GM18526 (cell line): ENCODE data around the gene WRAP73.

Experiments
- POLR2A ChIP-seq: IDR thresholded peaks from 3 replicates; pipeline ENCODE4 v1.6.1; 2011; ENCODE audit not compliant: insufficient read length; ENCODE audit errors: extremely low read depth

Gene WRAP73

DNA sequence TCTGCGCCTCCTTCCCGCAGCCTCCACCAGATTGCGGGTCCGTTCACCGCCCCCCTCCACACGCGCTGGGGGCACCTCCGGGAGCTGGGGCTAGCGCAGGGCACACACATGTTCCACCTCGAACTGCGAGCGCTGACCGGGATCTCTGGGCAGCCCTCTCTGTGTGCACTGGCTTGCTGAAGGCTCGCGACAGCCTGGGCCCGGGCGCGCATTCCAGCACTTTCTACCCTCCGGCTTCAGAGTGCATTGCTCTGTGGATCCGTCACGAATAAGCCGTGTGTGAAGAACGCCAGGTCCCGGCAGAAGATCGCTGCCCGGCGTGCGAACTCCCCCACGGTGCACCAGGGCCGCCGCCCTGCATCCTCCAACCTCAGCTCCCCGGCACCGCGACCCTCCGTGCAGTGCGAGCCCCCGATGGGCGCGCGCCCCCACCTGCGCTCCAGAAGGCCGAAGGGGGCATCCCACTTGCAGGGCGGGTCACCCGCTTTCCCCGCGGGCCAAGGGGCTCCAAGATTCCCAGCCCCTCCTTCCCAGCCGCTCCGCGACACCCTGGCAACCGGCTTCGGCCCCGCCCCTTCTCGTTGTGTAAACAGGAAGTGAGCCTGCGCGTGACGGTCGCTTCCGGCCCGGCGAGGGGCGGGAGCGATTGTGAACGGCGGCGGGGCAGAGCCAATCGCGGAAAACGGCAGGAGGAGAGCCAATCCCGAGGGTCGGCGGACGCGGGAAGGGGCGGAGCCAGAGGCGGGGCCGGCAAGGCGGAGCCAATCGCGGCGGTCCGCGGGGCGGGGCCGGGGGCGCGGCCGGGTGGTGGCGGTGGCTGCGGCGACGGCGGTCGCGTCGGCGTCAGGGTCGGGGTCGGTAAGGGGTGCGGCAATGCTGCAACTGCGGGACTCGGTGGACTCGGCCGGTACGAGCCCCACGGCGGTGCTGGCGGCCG is 25.4 kb downstream of the WRAP73 start, which contains the start of gene TPRG1L:
Gene TPRG1L (plus strand): TSS at position 816 of the 937 bp plus-strand sequence. CDS start 58 bp downstream, at position 874.
- peak; percentile 41 for TF ChIP-seq POLR2A

GRCh38 chr1:3623441-3624199 is 26.3 kb downstream of the WRAP73 start:
- TF ChIP-seq POLR2A = no peak

- no peak for TF ChIP-seq POLR2A
Measured at GRCh38 chr1:3620708-3621107, 29.2 kb downstream of the WRAP73 start.

GRCh38 chr1:3618881-3619671 is 30.8 kb downstream of the WRAP73 start:
- no peak for TF ChIP-seq POLR2A

DNA sequence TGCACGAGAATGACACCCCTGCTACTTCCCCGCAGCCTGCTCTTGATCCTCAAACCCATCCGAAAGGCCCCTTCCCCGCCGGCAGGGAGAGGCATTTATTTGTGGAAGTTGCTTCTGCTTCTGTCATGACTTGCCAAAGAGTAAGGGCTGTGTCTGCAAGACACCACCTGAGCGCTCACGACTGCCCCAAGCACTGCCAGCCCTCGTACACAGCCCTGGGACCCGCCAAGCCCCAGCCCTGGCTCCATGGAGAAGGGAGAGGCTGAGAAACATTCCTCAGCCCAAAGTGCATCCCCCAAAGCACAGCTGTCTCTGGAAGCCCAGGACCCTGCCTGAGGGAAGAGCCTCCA is 31.4 kb downstream of the WRAP73 start:
- TF ChIP-seq POLR2A = no peak

GRCh38 chr1:3617806-3618345 is 32.0 kb downstream of the WRAP73 start:
- no peak for TF ChIP-seq POLR2A

DNA sequence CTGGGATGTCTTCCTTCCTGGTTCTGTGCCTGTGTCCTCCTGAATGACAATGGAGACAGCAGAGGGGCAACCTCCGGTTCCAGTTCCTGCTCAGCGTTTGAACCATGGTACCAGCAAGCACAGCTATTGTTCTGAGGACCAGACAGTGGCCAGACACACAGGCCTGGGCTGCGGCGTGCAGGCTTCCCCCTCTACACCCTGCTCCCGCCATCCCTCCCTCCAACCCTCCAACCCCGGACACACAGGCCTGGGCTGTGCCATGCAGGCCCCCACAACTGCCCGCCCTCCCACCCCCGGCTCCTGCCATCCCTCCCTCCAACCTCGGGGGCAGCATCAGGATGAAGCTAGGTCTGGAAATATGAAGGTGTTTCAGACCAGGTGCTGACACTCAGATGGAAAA is 33.0 kb downstream of the WRAP73 start:
- no peak for TF ChIP-seq POLR2A

DNA sequence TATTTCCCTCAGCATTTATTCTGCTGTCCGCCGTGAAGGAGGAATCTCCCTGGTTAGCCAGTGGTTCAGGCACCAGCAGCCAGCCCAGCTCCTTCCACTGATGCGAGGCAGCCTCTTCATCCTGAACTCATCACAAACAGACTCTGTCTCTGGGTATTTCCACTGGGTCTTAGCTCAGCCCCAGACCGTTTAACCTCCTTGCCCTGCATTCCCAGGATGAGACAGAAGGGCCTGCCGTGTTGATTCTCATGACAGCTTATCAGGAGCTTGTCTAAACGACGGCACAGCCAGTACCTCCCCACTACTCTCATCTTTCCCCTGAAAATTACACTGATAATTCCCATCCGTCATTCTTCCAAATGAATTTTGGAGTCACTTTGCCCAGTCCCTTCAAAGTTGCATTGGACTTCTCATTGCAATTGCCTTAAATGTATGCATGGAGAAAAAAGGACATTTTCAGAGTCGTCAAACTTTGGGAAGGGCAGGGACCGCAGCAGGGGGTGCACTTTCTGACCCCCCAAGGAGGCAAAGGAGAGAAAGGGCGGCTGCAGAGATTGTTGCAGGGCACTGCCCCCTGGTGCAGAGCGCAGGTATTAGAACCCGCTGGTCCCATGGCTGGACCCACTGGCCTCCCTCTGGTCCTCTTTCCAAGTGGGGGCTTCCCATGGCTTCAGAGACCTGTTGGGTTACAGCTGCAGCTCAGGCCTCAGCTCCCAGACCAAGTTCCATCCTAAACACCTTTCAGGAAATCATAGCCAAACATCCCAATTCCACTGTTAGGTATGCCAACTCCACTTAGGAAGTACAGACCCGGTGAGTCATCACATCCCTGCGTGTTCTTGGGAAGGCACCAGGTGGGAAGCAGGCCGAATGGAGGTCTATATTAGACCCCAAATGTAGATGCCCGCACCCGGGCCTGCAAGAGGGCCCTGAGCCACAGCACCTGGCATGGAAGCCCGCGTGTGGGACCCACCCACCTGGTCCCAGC is 34.9 kb downstream of the WRAP73 start:
- no peak for TF ChIP-seq POLR2A

DNA sequence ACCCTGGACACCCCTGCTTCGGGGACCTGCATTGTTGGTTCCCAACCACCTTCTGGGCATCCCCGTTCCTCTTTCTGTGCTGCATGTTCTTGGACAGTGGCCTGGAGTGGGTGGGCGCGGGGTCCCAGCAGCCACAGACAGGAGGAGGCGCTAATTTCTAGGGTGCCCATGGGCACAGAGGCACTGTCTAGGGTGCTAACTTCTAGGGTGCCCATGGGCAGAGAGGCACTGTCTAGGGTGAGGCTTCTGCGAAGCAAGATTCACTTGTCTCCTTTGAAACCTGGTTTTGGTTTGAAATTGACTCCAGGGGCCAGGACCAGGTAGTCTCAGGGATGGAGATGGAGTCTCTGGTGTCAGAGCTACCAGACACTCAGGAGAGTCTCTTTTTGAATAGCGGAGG is 37.8 kb downstream of the WRAP73 start:
- TF ChIP-seq POLR2A = no peak

DNA sequence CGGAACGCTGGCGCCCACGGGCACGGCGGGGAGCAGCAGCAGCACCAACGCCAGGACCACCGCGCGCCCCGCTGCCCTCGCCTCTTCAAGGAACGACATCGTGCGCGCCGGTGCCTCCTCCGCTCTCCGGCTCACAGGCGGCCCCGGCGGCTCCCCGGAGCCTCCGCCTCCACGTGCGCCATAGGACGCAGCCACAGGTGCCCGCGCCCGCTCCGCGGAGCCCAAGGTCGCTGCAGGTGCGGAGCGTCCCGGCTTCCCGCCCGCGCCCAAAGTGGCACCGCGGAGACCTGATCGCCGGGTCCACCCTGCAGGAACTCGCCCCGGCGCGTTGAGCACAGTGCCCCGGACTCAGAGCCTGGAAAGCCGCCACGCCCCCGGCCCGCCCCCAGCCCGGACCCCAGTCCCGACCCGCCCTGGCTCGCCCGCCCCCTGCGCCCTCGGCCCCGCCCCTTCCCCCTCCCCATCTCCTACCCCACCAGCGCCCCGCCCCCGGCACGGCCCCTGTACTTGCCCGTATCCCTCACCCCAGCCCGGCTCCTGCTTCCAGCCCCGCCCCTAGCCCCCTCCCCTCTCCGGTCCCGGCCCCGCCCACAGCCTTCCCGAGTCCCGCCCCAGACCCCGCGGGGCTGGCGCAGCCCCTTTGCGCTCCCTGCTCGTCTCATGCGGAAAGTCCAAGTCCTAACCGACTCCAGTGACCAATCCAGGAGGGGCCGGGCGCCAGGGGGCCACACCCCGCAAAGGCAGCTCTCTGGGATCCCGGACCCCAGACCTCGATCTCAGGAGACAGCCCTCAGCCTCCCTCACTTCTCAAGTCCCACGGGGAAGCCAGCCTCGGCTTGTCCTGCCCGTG is 38.5 kb downstream of the WRAP73 start, which contains the start of gene MEGF6:
Gene MEGF6 (minus strand): TSS at position 339 of the 850 bp plus-strand sequence. CDS start 240 bp downstream, at position 99.
- no peak for TF ChIP-seq POLR2A

GRCh38 chr1:3610527-3611169 is 39.3 kb downstream of the WRAP73 start:
- no peak for TF ChIP-seq POLR2A

GRCh38 chr1:3609769-3610526 is 40.0 kb downstream of the WRAP73 start:
- no peak for TF ChIP-seq POLR2A
